ENCODE results near the gene SSU72. TPM values are rescaled to one million over a fixed set of nuclear protein-coding genes. Genes with fewer than 3 reads are reported as not detected.
A peak's percentile ranks its signal among the peaks of the same experiment; 100 is the strongest.
"Not testable (repeated sequence)": the region's sequence is repeated elsewhere in the genome, so short reads cannot be mapped to it uniquely, and the experiment has no call there.

The SSU72 gene
- total RNA-seq, 2 experiments from 2014 or later, result 95.4 to 101 TPM

DNA sequence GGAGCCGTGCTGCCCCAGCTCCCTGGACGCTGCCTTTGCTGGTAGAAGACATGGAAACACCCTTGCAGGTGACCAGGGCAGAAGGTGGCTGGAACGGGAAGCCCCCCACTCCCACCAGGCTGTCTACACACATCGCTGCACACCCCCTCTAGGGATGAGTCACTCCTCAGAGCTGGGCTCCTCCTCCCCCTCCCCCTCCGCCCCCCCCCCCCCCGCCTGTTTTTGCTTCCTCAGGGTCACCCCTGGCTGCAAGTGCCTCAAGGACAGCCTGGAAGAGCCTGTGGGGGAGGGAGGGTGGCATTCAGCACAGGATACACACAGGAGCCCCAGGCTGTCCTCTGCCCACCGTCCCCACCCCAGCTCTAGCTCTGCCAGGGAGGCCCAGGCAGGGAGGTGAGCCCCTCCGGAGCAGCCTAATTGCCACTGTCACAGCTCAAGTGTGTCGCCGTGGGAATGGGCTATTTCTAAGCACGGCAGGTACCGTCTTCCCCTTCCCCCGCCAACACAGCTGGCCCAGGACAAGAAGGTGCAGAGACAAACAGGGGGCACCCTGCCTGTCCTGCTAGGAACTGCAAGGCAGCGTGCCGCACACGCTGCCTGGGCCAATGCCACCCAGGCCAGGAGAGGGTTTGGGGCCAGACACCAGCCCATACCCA is 22.7 kb upstream of the SSU72 start:
- no peaks in the 10 kb centered on the region for H3K27me3 Mint-ChIP-seq
- H3K27ac Mint-ChIP-seq, result no peak overlapping the region
- TF ChIP-seq, protein P1, sequence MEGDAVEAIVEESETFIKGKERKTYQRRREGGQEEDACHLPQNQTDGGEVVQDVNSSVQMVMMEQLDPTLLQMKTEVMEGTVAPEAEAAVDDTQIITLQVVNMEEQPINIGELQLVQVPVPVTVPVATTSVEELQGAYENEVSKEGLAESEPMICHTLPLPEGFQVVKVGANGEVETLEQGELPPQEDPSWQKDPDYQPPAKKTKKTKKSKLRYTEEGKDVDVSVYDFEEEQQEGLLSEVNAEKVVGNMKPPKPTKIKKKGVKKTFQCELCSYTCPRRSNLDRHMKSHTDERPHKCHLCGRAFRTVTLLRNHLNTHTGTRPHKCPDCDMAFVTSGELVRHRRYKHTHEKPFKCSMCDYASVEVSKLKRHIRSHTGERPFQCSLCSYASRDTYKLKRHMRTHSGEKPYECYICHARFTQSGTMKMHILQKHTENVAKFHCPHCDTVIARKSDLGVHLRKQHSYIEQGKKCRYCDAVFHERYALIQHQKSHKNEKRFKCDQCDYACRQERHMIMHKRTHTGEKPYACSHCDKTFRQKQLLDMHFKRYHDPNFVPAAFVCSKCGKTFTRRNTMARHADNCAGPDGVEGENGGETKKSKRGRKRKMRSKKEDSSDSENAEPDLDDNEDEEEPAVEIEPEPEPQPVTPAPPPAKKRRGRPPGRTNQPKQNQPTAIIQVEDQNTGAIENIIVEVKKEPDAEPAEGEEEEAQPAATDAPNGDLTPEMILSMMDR (IDR thresholded peaks at IDR 0.05), result no peak
- H3K9me3 Mint-ChIP-seq, result no peaks in the 10 kb centered on the region
- DNase-seq, result peak in 2 of 14 experiments; percentile 56 to 65
- Histone ChIP-seq H3K4me1 (ENCODE audit: insufficient read depth, low read length) (peaks cover 25% of the 10 kb centered on the region), H3K27me3 (ENCODE audit: control insufficient read depth in 1 of 2, insufficient read depth in 2 of 2, low read length in 2 of 2) (peaks cover 0 to 4% of the 10 kb centered on the region in 2 experiments), H3K27ac (ENCODE audit: low read depth in 1 of 2, low read length in 2 of 2) (no peak overlapping the region), H3K4me3 (ENCODE audit: low read length) (no peak overlapping the region), H3K9me3 (ENCODE audit: control insufficient read depth in 1 of 2, insufficient read depth in 1 of 2, low read length in 2 of 2) (no peaks in the 10 kb centered on the region), H3K36me3 (ENCODE audit: insufficient read depth, low read length) (no peaks in the 10 kb centered on the region)
- ChIA-PET POLR2A (interaction anchor here (3.3 kb wide), 1 partner anchor 17 kb away, joined by 21 read pairs; the partner anchor contains the start of gene MIB2), CTCF (no interaction called here)
- intact Hi-C loops (cut with DNase I, micrococcal nuclease), result no loop called here
- peak overlapping the region; percentile 73 for H3K4me3 Mint-ChIP-seq
- H3K4me1 Mint-ChIP-seq (ENCODE audit: low read depth), result peaks cover 4% of the 10 kb centered on the region
- ATAC-seq (ENCODE audit: poor library complexity), result peak; percentile 56
- H3K36me3 Mint-ChIP-seq (ENCODE audit: low read depth), result no peaks in the 10 kb centered on the region

DNA sequence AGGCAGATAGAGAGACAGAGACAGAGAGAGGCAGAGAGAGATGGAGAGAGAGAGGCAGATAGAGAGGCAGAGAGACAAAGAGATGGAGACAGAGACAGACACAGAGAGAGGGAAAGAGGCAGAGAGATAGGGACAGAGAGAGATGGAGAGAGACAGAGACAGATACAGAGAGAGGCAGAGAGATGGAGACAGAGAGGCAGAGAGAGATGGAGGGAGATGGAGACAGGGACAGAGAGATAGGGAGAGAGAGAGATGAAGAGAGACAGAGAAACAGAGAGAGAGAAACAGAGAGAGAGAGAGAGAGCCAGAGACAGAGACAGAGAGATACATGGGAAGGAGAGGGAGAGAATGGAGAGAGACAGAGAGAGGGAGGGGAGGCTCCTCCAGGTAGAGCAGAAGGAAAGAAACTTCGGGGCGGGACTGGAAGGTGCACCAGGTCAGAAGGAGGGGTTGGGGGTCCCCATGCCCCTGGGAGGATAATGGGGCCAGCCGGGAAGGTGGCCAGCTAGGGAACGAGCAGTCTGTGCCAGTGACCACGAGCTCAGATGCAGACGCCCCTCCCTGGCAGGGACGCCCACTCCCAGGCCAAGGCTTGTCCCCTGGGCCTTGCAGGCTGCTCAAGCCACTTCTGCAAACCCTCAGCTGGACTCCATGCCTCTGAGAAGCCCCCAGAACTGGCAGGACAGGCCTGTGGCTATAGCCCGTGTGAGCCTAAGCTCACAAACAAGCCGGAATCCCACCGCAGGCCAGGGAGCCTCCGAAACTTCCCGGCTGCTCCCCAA is 22.0 kb upstream of the SSU72 start:
- peaks cover 4% of the 10 kb centered on the region for H3K4me1 Mint-ChIP-seq (ENCODE audit: low read depth)
- intact Hi-C loops (cut with DNase I, micrococcal nuclease), result no loop called here
- no peaks in the 10 kb centered on the region for H3K36me3 Mint-ChIP-seq (ENCODE audit: low read depth)
- DNase-seq (peak in 1 of 14 experiments; percentile 29), ATAC-seq (ENCODE audit: poor library complexity) (no peak)
- Histone ChIP-seq H3K27ac (ENCODE audit: low read depth in 1 of 2, low read length in 2 of 2) (no peak overlapping the region), H3K36me3 (ENCODE audit: insufficient read depth, low read length) (no peaks in the 10 kb centered on the region), H3K9me3 (ENCODE audit: control insufficient read depth in 1 of 2, insufficient read depth in 1 of 2, low read length in 2 of 2) (no peaks in the 10 kb centered on the region), H3K4me3 (ENCODE audit: low read length) (no peak overlapping the region), H3K27me3 (ENCODE audit: control insufficient read depth in 1 of 2, insufficient read depth in 2 of 2, low read length in 2 of 2) (peaks cover 0 to 4% of the 10 kb centered on the region in 2 experiments), H3K4me1 (ENCODE audit: insufficient read depth, low read length) (peaks cover 25% of the 10 kb centered on the region)
- TF ChIP-seq, protein P1 (IDR thresholded peaks at IDR 0.05), result no peak
- no peak overlapping the region for H3K27ac Mint-ChIP-seq
- no peaks in the 10 kb centered on the region for H3K9me3 Mint-ChIP-seq
- H3K4me3 Mint-ChIP-seq, result no peak overlapping the region
- no peaks in the 10 kb centered on the region for H3K27me3 Mint-ChIP-seq
- POLR2A ChIA-PET, result interaction anchor here (3.3 kb wide), 1 partner anchor 18 kb away, joined by 21 read pairs; the partner anchor contains the start of gene MIB2
- CTCF ChIA-PET, result no interaction called here

GRCh38 chr1:1595341-1595740 is 20.7 kb upstream of the SSU72 start:
- H3K4me3 Mint-ChIP-seq; H3K9me3 ChIP-seq (ENCODE audit: control insufficient read depth in 1 of 2, insufficient read depth in 1 of 2, low read length in 2 of 2); DNase-seq; intact Hi-C loops (cut with DNase I, micrococcal nuclease); ATAC-seq (ENCODE audit: poor library complexity); POLR2A ChIA-PET; H3K36me3 ChIP-seq (ENCODE audit: insufficient read depth, low read length); H3K36me3 Mint-ChIP-seq (ENCODE audit: low read depth); H3K27me3 Mint-ChIP-seq; H3K4me1 Mint-ChIP-seq (ENCODE audit: low read depth); H3K4me3 ChIP-seq (ENCODE audit: low read length); CTCF ChIA-PET; H3K27ac Mint-ChIP-seq; H3K27me3 ChIP-seq (ENCODE audit: control insufficient read depth in 1 of 2, insufficient read depth in 2 of 2, low read length in 2 of 2); H3K27ac ChIP-seq (ENCODE audit: low read depth in 1 of 2, low read length in 2 of 2); H3K9me3 Mint-ChIP-seq: not testable (repeated sequence)
- H3K4me1 ChIP-seq (ENCODE audit: insufficient read depth, low read length), result peaks cover 18% of the 10 kb centered on the region

Data from CD4-positive, alpha-beta T cell (primary cell).